Glomerular endothelial cell (primary cell): ENCODE results near the gene TSPEAR. TPM values are rescaled to one million over a fixed set of nuclear protein-coding genes. Genes with fewer than 3 reads are reported as not detected.

Experiments
- DNase-seq: peaks from one replicate; pipeline ENCODE4 v3.0.0-alpha.2; 2011; ENCODE audit warnings: low read depth, low spot score; ENCODE audit errors: extremely low read depth
- total RNA-seq: library from RNA; depleted of rRNA; stranded (reverse); fragments of >200 nt; gene quantifications from 2 replicates; pipeline ENCODE4 v1.2.3, GENCODE V29; 2015

The TSPEAR gene
- total RNA-seq, 1 donor from 2014 or later = 0.12 TPM

GRCh38 chr21:44724196-44724595 lies 12.8 kb upstream of the TSPEAR start:
- DNase-seq = no peak

GRCh38 chr21:44723177-44724131 lies 12.1 kb upstream of the TSPEAR start:
- DNase-seq = no peak

GRCh38 chr21:44722731-44723130 lies 11.4 kb upstream of the TSPEAR start:
- DNase-seq = no peak

GRCh38 chr21:44720170-44720569 lies 8.8 kb upstream of the TSPEAR start:
- no peak for DNase-seq

- DNase-seq = no peak
Measured at GRCh38 chr21:44718571-44718970, 7.2 kb upstream of the TSPEAR start.

GRCh38 chr21:44718093-44718492 lies 6.7 kb upstream of the TSPEAR start:
- DNase-seq = no peak

- DNase-seq = no peak
Measured at GRCh38 chr21:44716984-44717383, 5.6 kb upstream of the TSPEAR start.

GRCh38 chr21:44714905-44715304 lies 3.5 kb upstream of the TSPEAR start:
- DNase-seq = no peak

GRCh38 chr21:44713846-44714245 lies 2.5 kb upstream of the TSPEAR start:
- no peak for DNase-seq

GRCh38 chr21:44713130-44713529 lies 1.8 kb upstream of the TSPEAR start:
- no peak for DNase-seq

GRCh38 chr21:44712203-44713028 lies 1.0 kb upstream of the TSPEAR start:
- DNase-seq = no peak

GRCh38 chr21:44710756-44711326 lies 531 bp downstream of the TSPEAR start:
- DNase-seq = no peak

- DNase-seq = no peak
Measured at GRCh38 chr21:44710294-44710665, 1.1 kb downstream of the TSPEAR start.

GRCh38 chr21:44709426-44710293 lies 1.7 kb downstream of the TSPEAR start:
- no peak for DNase-seq

- DNase-seq = no peak
Measured at GRCh38 chr21:44708866-44709425, 2.4 kb downstream of the TSPEAR start.

GRCh38 chr21:44708213-44708865 lies 3.0 kb downstream of the TSPEAR start:
- DNase-seq = no peak

- no peak for DNase-seq
Measured at GRCh38 chr21:44706706-44707581, 4.4 kb downstream of the TSPEAR start.

- DNase-seq = no peak
Measured at GRCh38 chr21:44706026-44706705, 5.2 kb downstream of the TSPEAR start.
